NCI-H1092 treated with DMSO at 0.1 percent for 48 hours (cell line): ENCODE measurements around the gene IFNK.

Source experiments
- DNase-seq: peaks from one replicate; lab custom pipeline; 2025; lab: John Stamatoyannopoulos, UW

IFNK gene

GRCh38 chr9:27511771-27512170 lies 12.3 kb upstream of the IFNK start:
- no peak for DNase-seq

- DNase-seq: no peak
Measured at GRCh38 chr9:27514551-27514950, 9.5 kb upstream of the IFNK start.

- DNase-seq: no peak
Measured at GRCh38 chr9:27518006-27518405, 6.1 kb upstream of the IFNK start.

DNA sequence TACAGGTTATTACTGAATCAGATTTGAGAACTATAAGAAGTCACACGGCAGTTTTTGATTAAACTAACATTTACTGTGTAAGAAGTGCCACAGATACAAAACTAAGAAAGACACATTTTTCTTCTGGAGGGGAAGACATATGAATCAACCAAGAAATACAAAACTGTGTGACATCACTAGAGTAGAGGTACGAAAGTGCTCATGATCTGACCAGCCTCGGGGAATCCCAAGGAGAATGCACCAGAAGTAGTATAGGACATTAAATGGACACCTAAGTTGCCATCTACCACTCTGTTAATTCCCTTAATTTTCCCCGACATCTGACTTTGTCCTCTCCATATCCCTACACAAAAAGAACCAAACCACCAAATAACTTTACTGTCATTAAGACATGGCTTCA lies 5.3 kb upstream of the IFNK start:
- no peak for DNase-seq

GRCh38 chr9:27519466-27520465 lies 4.3 kb upstream of the IFNK start:
- no peak for DNase-seq

- no peak for DNase-seq
Measured at GRCh38 chr9:27520986-27521385, 3.1 kb upstream of the IFNK start.

DNA sequence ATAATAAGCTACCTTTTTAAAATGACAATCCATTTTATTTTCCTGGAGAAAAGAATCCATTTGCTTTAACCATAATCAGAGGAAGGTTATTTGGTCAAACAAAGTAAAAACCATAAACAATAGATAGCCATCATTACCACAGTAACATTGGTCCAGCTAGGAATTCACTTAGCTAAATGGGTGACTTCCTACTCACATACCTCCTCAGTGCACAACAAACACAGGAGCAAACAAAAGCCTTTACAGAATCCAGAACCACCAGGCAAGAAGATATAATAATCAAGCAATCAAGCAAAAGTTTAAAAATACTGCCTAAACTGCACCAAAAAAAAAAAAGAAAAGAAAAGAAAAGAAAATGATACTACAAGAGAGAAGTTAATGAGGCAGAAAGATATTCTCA lies 949 bp upstream of the IFNK start:
- DNase-seq: no peak

DNA sequence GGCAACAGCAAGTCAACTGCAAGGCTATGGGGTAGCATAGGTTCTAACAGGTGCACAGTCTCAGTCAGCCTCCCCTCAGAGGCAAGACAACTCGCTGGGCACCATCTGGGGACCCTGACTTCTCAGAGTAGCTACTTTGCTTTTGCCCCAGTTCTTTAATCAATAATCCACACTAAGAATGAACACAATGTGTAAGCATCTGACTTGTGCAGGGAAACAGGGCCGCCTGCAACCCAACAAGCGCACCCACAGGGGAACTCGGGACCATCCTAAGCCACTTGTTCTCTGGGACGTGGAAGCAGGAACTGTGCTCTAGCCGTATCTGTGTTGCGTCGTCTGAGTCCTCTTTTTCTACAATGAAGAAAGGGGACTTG lies 3.6 kb downstream of the IFNK start:
- no peak for DNase-seq

DNA sequence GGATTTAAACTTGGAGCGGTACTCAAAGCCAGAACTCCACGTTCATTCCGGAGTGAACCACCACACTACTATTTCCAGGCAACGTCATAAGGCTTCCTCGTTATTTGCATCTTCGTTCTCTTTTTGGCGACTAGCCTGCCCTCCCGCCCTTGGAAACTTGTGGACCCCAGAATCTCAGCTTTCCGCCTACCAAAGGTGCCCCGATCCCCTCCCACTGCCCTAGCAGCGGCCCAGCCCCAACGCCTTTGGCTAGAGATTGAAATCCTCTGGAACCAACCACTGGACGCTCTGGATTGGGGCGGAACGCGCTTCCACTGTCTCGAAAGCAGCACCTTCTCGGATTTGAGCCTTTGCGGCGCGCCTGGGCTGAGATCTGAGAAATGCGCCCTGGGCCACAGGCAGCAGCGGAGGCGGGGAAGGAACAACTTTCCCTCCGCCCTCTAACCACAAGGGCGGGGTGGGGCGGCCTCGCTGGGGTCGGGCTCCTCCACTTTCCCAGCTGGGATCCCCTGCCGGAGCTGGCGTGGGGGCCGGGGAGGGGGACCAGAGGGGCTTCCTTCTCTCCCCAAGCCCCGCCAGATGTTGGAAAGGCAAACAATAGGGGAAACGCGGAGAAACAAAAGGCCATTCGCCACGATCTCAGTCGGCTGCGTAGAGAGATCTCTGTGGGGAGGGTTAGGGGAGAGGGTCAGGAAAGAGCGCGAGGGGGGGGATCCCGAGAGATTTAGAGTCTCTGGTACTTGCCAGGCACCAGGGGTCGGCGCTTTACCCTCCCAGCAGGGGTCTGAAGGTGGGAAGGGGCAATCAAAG lies 4.2 kb downstream of the IFNK start:
- DNase-seq: no peak

GRCh38 chr9:27528886-27529315 lies 4.8 kb downstream of the IFNK start:
- DNase-seq: no peak

DNA sequence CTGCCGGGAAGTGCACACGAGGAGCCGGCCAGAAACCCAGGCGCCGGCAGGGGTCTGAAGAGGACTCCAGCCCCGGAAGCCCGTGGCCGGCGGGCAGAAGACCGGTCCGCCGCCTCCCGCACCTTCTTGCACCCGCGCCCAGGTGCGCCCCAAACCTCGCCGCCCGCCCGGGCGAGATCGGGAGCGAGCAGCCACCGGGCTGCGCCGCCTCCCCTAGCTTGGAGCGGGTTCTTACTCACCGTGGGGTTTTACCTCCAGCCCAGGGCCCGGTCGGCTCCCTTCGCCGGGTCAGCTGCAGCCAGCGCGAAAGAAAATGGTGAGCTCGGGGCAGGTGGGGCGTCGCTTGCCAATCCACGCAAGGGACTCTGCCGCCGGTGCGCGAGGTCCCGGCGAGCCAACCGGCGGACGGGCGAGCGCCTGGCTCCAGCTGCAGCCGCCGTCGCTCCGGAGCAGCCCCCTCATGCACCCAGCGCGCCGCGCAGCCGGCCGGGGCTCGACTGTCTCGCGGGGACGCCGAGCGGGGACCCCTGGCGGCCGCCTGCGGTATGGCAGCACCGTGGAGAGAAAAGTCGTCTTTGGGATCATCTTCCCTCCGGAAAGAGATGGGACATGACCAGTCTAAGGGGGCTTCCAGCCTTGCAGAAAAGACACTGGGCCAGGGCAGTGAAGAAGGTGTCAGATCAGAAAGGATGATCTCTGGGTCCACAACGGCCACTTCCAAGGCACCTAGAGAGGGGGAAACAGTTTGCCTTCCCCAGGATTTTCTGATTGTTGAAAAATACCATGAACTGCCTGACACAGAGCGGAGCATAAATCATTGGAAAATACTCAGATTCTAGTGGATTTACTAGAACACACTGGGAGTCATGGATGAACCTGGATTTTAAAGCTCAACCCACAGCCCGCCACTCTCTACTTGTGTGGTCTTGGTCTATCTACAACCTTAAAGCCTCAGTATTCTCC lies 5.5 kb downstream of the IFNK start, which contains the start of gene MOB3B:
MOB3B (minus strand) TSS at position 499 of the 963 bp plus-strand sequence. CDS start 74,264 bp downstream, outside the sequence.
- peak; percentile 85 for DNase-seq

DNA sequence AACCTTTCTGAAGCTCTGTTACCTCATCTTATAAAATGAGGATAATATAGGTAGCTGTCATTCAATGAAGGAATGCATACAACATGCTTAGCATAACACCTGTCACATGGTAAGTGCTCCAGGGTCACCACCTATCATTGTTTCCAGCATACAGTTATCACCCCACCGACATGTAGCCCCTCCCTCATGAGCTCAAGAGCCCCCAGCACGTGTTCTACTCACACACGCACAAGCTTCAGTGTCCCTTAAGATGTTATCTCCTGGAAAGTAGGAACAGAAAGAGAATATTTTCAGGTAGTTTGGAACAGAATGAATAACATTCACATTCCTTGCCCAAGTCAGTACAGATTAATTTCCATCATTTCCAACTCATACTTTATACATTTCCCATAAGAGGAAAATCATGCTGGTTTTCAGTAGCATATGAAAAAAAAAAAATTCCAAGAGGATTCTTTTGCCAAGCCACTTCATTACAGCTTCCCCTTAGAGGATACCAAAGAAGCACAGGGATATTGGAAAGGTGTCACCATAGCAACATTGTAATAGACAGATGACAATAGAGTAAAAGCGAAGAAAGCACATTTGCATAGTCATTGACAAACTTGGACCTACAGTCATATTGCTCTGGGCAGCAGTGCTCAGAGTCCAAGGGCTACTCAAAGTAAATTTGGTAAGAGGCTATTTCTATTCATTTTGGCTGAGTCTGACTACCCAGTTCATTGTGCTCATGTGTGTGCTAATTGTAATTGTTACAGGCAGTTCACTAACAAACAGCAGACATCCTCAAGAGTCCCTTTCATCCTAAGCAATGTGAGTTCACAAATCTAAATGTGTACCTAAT lies 7.0 kb downstream of the IFNK start:
- DNase-seq: no peak

DNA sequence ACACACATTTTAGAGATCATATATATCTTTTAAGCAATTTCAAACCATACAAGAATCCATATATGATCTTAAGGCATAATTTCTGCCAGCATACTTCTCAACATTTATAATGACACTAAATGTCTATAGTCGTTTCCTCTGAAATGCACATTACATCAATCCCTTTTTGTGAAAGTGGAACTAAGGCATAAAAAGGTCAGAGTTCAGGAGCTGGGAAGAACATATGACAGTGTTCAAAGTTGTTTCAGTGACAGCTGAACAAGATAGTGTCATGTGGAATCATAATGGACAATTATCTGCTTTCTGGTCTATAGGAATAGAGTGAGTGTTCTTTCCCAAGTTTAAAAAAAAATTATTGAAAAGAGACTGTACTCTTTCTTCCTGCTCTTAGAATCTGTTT lies 8.0 kb downstream of the IFNK start:
- DNase-seq: no peak

DNA sequence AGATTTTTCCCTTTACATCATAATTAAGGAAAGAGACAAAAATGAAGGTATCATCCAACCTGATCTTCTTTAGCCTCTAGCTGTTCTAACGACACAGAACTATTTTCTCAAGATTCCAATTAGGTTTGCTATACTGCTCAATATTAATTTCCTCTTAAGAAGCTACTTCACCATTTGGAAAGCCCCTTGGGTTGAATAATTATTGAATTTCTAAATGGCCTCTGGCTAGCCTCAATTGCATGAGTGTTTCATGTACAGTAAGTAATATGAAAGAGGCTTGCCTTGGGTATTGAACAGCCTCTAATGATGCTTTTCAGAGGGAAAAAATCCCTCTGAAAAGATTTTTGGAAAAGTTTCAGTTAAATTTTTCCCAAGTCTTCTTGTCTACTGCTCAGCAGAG lies 9.2 kb downstream of the IFNK start:
- no peak for DNase-seq

GRCh38 chr9:27534131-27534530 lies 10.0 kb downstream of the IFNK start:
- peak; percentile 30 for DNase-seq

GRCh38 chr9:27534658-27535209 lies 10.6 kb downstream of the IFNK start:
- no peak for DNase-seq

DNA sequence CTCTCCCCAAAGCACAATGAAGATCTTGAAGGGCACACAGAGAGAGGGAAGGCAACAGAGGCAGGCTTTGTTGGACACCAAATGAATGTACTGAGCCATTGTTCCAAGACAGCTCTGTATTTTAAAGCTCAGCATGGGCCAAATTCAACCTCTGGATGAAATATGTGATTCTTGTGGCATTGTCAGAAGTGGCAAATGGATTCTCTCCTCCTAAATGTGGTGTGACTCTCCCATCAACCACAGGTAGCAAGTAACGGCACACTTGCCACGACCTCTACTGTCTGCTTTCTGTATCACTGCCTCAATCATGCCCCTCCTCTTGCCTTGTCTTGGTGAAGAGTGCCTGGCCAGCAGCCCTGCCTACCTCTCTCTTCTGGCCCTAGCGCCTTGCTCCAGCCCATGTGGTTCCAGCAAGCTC lies 11.6 kb downstream of the IFNK start:
- DNase-seq: no peak

GRCh38 chr9:27536168-27536567 lies 12.1 kb downstream of the IFNK start:
- DNase-seq: no peak

- DNase-seq: no peak
Measured at GRCh38 chr9:27537027-27537435, 12.9 kb downstream of the IFNK start.

GRCh38 chr9:27537756-27538155 lies 13.7 kb downstream of the IFNK start:
- no peak for DNase-seq
